DOHH2 (cell line): ENCODE results near the gene BATF3.

Experiments used
- H3F3A ChIP-seq: fragments of 200-600 bp; sonication (generic), shearing (Covaris generic); 2 replicates; pipeline ENCODE4 v1.6.0; 2016; ENCODE audit warnings: antibody characterized with exemption, mild to moderate bottlenecking; ENCODE audit not compliant: control insufficient read depth, insufficient read depth
- H3K27ac ChIP-seq: fragments of 200-600 bp; sonication (generic); 2 replicates; pipeline ENCODE4 v1.5.1; 2014; ENCODE audit warnings: low read depth, mild to moderate bottlenecking, low read length, moderate library complexity
- H3K27me3 ChIP-seq: fragments of 200-600 bp; sonication (generic); 2 replicates; pipeline ENCODE4 v1.6.1; 2014; ENCODE audit warnings: mild to moderate bottlenecking, low read length, mixed read lengths; ENCODE audit not compliant: control insufficient read depth
- H3K36me3 ChIP-seq: fragments of 200-600 bp; sonication (generic); 2 replicates; pipeline ENCODE4 v1.6.1; 2014; ENCODE audit warnings: mild to moderate bottlenecking, low read length, moderate library complexity, mixed read lengths; ENCODE audit not compliant: control insufficient read depth
- H3K4me1 ChIP-seq: fragments of 200-600 bp; sonication (generic); 2 replicates; pipeline ENCODE4 v1.6.1; 2014; ENCODE audit warnings: mild to moderate bottlenecking, low read length, mixed read lengths; ENCODE audit not compliant: control insufficient read depth
- H3K4me2 ChIP-seq: fragments of 200-600 bp; sonication (generic); 2 replicates; pipeline ENCODE4 v1.6.0; 2014; ENCODE audit warnings: mild to moderate bottlenecking, low read length, moderate library complexity
- H3K4me3 ChIP-seq: fragments of 200-600 bp; sonication (generic); 2 replicates; pipeline ENCODE4 v1.5.1; 2014; ENCODE audit warnings: mild to moderate bottlenecking, low read length, mixed read lengths
- H3K79me2 ChIP-seq: fragments of 200-600 bp; sonication (generic); 2 replicates; pipeline ENCODE4 v1.6.1; 2014; ENCODE audit warnings: mild to moderate bottlenecking, low read length, mixed read lengths; ENCODE audit not compliant: control insufficient read depth
- H3K9me2 ChIP-seq: fragments of 200-600 bp; sonication (generic); replicated peaks from 2 replicates; pipeline ENCODE4 v1.6.1; 2014; ENCODE audit warnings: mild to moderate bottlenecking, low read length, mixed read lengths; ENCODE audit not compliant: control insufficient read depth
- H3K9me3 ChIP-seq: fragments of 200-600 bp; sonication (generic); 2 replicates; pipeline ENCODE4 v1.6.1; 2014; ENCODE audit warnings: antibody characterized with exemption, low read length, mixed read lengths; ENCODE audit not compliant: control insufficient read depth, insufficient read depth
- H4K20me1 ChIP-seq: fragments of 200-600 bp; sonication (generic); 2 replicates; pipeline ENCODE4 v1.6.0; 2014; ENCODE audit warnings: low read depth, mild to moderate bottlenecking, antibody characterized with exemption, low read length, moderate library complexity; ENCODE audit not compliant: control insufficient read depth, insufficient read depth
- EZH2phosphoT487 ChIP-seq: fragments of 200-600 bp; sonication (generic); IDR thresholded peaks from 2 replicates; pipeline ENCODE4 v1.6.1; 2017; ENCODE audit warnings: borderline replicate concordance, mild to moderate bottlenecking, antibody characterized with exemption, low read length, moderate library complexity, mixed read lengths
- TF ChIP-seq, protein P1 (sequence below): fragments of 200-600 bp; sonication (generic); IDR thresholded peaks from one replicate; pipeline ENCODE4 v1.5.1; 2014; ENCODE audit warnings: antibody characterized with exemption, mild to moderate bottlenecking, low read depth, low read length; ENCODE audit not compliant: poor library complexity, severe bottlenecking

BATF3 gene

GRCh38 chr1:212652609-212653008 is 47.0 kb downstream of the BATF3 start:
- TF ChIP-seq EZH2phosphoT487, result no peak
- TF ChIP-seq, protein P1, sequence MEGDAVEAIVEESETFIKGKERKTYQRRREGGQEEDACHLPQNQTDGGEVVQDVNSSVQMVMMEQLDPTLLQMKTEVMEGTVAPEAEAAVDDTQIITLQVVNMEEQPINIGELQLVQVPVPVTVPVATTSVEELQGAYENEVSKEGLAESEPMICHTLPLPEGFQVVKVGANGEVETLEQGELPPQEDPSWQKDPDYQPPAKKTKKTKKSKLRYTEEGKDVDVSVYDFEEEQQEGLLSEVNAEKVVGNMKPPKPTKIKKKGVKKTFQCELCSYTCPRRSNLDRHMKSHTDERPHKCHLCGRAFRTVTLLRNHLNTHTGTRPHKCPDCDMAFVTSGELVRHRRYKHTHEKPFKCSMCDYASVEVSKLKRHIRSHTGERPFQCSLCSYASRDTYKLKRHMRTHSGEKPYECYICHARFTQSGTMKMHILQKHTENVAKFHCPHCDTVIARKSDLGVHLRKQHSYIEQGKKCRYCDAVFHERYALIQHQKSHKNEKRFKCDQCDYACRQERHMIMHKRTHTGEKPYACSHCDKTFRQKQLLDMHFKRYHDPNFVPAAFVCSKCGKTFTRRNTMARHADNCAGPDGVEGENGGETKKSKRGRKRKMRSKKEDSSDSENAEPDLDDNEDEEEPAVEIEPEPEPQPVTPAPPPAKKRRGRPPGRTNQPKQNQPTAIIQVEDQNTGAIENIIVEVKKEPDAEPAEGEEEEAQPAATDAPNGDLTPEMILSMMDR, result no peak
- H3K9me3 ChIP-seq, result no peaks in the 10 kb centered on the region
- no peak overlapping the region for H3K27ac ChIP-seq
- H3K36me3 ChIP-seq, result no peaks in the 10 kb centered on the region
- H3K4me2 ChIP-seq, result no peak overlapping the region
- no peaks in the 10 kb centered on the region for H4K20me1 ChIP-seq
- H3K27me3 ChIP-seq, result peaks cover 20% of the 10 kb centered on the region
- no peaks in the 10 kb centered on the region for H3K79me2 ChIP-seq
- H3K4me3 ChIP-seq, result no peak overlapping the region
- H3K4me1 ChIP-seq, result no peaks in the 10 kb centered on the region
- no peaks in the 10 kb centered on the region for H3K9me2 ChIP-seq
- no peaks in the 10 kb centered on the region for H3F3A ChIP-seq

GRCh38 chr1:212651977-212652376 is 47.7 kb downstream of the BATF3 start:
- no peaks in the 10 kb centered on the region for H3K79me2 ChIP-seq
- H3K27ac ChIP-seq, result no peak overlapping the region
- no peaks in the 10 kb centered on the region for H3F3A ChIP-seq
- H4K20me1 ChIP-seq, result no peaks in the 10 kb centered on the region
- H3K36me3 ChIP-seq, result no peaks in the 10 kb centered on the region
- H3K4me2 ChIP-seq, result no peak overlapping the region
- no peaks in the 10 kb centered on the region for H3K9me2 ChIP-seq
- no peak for TF ChIP-seq EZH2phosphoT487
- TF ChIP-seq, protein P1, result no peak
- peaks cover 18% of the 10 kb centered on the region for H3K27me3 ChIP-seq
- H3K9me3 ChIP-seq, result no peaks in the 10 kb centered on the region
- H3K4me1 ChIP-seq, result no peaks in the 10 kb centered on the region
- H3K4me3 ChIP-seq, result no peak overlapping the region

DNA sequence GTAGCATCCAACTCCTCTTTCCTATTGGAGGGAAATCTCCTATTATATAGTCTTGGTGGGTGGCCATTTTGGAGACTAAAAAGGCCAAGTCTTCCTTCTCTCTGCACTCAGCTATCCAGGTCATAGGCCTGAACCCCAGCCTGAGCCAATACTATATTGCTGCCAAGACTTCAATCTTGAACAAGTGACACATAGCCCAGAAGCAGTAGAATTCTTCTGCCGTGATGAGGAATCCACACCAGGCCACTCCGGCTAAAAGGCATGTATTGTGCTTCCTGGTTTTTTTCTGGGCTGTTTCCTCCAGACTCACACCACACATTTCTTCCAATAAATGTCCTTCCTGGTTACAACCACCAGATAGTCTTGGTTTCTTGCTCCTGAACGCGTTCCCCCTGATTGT is 48.1 kb downstream of the BATF3 start:
- Histone ChIP-seq H3K9me2 (no peaks in the 10 kb centered on the region), H3K27ac (no peak overlapping the region), H3K79me2 (no peaks in the 10 kb centered on the region), H3K36me3 (no peaks in the 10 kb centered on the region), H3K4me2 (no peak overlapping the region), H3F3A (no peaks in the 10 kb centered on the region), H3K4me3 (no peak overlapping the region), H4K20me1 (no peaks in the 10 kb centered on the region), H3K9me3 (no peaks in the 10 kb centered on the region), H3K27me3 (peaks cover 18% of the 10 kb centered on the region), H3K4me1 (no peaks in the 10 kb centered on the region)
- TF ChIP-seq EZH2phosphoT487, result no peak
- TF ChIP-seq, protein P1, result no peak

- no peak overlapping the region for H3K27ac ChIP-seq
- H3K79me2 ChIP-seq, result no peaks in the 10 kb centered on the region
- no peak overlapping the region for H3K4me2 ChIP-seq
- H3F3A ChIP-seq, result no peaks in the 10 kb centered on the region
- H3K4me3 ChIP-seq, result no peak overlapping the region
- peaks cover 24% of the 10 kb centered on the region for H3K27me3 ChIP-seq
- no peaks in the 10 kb centered on the region for H3K36me3 ChIP-seq
- no peaks in the 10 kb centered on the region for H4K20me1 ChIP-seq
- TF ChIP-seq, protein P1, result no peak
- TF ChIP-seq EZH2phosphoT487, result no peak
- no peaks in the 10 kb centered on the region for H3K4me1 ChIP-seq
- no peaks in the 10 kb centered on the region for H3K9me2 ChIP-seq
- no peaks in the 10 kb centered on the region for H3K9me3 ChIP-seq
Measured at GRCh38 chr1:212650228-212650627, 49.4 kb downstream of the BATF3 start.
